Measurements from ENCODE around the gene VAMP2.

The VAMP2 gene

GRCh38 chr17:8162233-8162996 is at the start of gene VAMP2:
VAMP2 (minus strand) TSS chr17:8162948; CDS start chr17:8162879, 69 bp downstream.
- DNase-seq = peak; percentile 31

GRCh38 chr17:8210761-8211458 is 48.2 kb upstream of the VAMP2 start:
- no peak for DNase-seq

GRCh38 chr17:8209907-8210760 is 47.4 kb upstream of the VAMP2 start, which contains the start of gene AURKB:
AURKB (minus strand) TSS chr17:8210575; CDS start chr17:8210224, 351 bp downstream.
- DNase-seq = peak; percentile 92

- DNase-seq = no peak
Observed at GRCh38 chr17:8206536-8206935, 43.8 kb upstream of the VAMP2 start.

- no peak for DNase-seq
Observed at GRCh38 chr17:8204761-8205555, 42.2 kb upstream of the VAMP2 start.

GRCh38 chr17:8192070-8192815 is 29.5 kb upstream of the VAMP2 start:
- peak; percentile 99 for DNase-seq

- DNase-seq = no peak
Observed at GRCh38 chr17:8190506-8190905, 27.8 kb upstream of the VAMP2 start.

- DNase-seq = peak; percentile 99
Observed at GRCh38 chr17:8189711-8190477, 27.1 kb upstream of the VAMP2 start, which contains the start of gene BORCS6. BORCS6 (minus strand) TSS chr17:8190180; CDS start chr17:8190140, 40 bp downstream.

GRCh38 chr17:8189041-8189710 is 26.4 kb upstream of the VAMP2 start:
- no peak for DNase-seq

- no peak for DNase-seq
Observed at GRCh38 chr17:8188263-8188839, 25.6 kb upstream of the VAMP2 start.

- peak; percentile 98 for DNase-seq
Observed at GRCh38 chr17:8187517-8188262, 24.9 kb upstream of the VAMP2 start.

GRCh38 chr17:8186787-8187516 is 24.2 kb upstream of the VAMP2 start:
- peak; percentile 100 for DNase-seq

GRCh38 chr17:8186446-8186786 is 23.7 kb upstream of the VAMP2 start:
- DNase-seq = no peak

GRCh38 chr17:8185582-8186445 is 23.1 kb upstream of the VAMP2 start:
- DNase-seq = peak; percentile 76

GRCh38 chr17:8176998-8177731 is 14.4 kb upstream of the VAMP2 start:
- no peak for DNase-seq

- peak; percentile 89 for DNase-seq
Observed at GRCh38 chr17:8176197-8176940, 13.6 kb upstream of the VAMP2 start, which contains the start of gene TMEM107. TMEM107 (minus strand) TSS chr17:8176380; CDS start chr17:8176286, 94 bp downstream.

All from SHP77 treated with DMSO at 0.1 percent for 48 hours (cell line).